GM23338 (cell line): Measurements from ENCODE around the gene PPM1E.

Experiments used
- EZH2phosphoT487 ChIP-seq: fragments of 200-600 bp; sonication (generic); IDR thresholded peaks from one replicate; pipeline ENCODE4 v1.8.1; 2018; ENCODE audit warnings: antibody characterized with exemption; ENCODE audit not compliant: unreplicated experiment
- POLR2AphosphoS5 ChIP-seq: IDR thresholded peaks from 2 replicates; pipeline ENCODE4 v1.6.1; 2016; ENCODE audit warnings: antibody characterized with exemption, low read depth
- TF ChIP-seq, protein P1 (sequence below), 2 experiments: fragments of 200-600 bp in 1 of 2; sonication (generic) in 1 of 2; conservative IDR thresholded peaks; 2 replicates each; pipeline versions ENCODE4 v1.5.1 to v1.6.1; 2016 to 2017; ENCODE audit warnings: antibody characterized with exemption in 2 of 2, low read depth in 2 of 2, mild to moderate bottlenecking in 2 of 2, moderate library complexity in 1 of 2
- TF ChIP-seq, protein P2 (sequence below): IDR thresholded peaks from one replicate; pipeline ENCODE4 v1.6.1; 2018; ENCODE audit warnings: antibody characterized with exemption; ENCODE audit not compliant: unreplicated experiment

DNA sequence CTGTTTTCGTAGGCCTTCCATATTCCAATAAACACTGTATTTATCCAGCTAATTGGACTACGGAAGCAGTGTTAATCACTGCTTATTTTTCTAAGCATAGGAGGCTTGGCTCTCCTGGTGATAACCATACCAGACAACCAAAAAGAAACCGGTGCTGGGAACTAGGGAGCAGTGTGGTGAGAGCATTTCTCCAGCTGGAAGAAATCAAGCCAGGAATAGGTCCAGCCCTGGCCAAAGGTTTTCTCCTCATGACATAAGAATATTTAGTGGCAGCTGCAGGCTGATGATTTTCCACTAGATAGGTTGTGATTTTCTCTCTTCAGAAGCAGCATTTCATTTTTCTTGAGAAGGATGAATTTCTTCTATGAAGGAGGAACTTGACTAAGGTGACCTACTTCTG is 209.6 kb downstream of the PPM1E start:
- TF ChIP-seq, protein P1, sequence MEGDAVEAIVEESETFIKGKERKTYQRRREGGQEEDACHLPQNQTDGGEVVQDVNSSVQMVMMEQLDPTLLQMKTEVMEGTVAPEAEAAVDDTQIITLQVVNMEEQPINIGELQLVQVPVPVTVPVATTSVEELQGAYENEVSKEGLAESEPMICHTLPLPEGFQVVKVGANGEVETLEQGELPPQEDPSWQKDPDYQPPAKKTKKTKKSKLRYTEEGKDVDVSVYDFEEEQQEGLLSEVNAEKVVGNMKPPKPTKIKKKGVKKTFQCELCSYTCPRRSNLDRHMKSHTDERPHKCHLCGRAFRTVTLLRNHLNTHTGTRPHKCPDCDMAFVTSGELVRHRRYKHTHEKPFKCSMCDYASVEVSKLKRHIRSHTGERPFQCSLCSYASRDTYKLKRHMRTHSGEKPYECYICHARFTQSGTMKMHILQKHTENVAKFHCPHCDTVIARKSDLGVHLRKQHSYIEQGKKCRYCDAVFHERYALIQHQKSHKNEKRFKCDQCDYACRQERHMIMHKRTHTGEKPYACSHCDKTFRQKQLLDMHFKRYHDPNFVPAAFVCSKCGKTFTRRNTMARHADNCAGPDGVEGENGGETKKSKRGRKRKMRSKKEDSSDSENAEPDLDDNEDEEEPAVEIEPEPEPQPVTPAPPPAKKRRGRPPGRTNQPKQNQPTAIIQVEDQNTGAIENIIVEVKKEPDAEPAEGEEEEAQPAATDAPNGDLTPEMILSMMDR (conservative IDR thresholded peaks at IDR 0.05; ENCODE audit: low read depth in 2 of 2): no peak
- TF ChIP-seq POLR2AphosphoS5 (no peak), EZH2phosphoT487 (no peak)
- TF ChIP-seq, protein P2, sequence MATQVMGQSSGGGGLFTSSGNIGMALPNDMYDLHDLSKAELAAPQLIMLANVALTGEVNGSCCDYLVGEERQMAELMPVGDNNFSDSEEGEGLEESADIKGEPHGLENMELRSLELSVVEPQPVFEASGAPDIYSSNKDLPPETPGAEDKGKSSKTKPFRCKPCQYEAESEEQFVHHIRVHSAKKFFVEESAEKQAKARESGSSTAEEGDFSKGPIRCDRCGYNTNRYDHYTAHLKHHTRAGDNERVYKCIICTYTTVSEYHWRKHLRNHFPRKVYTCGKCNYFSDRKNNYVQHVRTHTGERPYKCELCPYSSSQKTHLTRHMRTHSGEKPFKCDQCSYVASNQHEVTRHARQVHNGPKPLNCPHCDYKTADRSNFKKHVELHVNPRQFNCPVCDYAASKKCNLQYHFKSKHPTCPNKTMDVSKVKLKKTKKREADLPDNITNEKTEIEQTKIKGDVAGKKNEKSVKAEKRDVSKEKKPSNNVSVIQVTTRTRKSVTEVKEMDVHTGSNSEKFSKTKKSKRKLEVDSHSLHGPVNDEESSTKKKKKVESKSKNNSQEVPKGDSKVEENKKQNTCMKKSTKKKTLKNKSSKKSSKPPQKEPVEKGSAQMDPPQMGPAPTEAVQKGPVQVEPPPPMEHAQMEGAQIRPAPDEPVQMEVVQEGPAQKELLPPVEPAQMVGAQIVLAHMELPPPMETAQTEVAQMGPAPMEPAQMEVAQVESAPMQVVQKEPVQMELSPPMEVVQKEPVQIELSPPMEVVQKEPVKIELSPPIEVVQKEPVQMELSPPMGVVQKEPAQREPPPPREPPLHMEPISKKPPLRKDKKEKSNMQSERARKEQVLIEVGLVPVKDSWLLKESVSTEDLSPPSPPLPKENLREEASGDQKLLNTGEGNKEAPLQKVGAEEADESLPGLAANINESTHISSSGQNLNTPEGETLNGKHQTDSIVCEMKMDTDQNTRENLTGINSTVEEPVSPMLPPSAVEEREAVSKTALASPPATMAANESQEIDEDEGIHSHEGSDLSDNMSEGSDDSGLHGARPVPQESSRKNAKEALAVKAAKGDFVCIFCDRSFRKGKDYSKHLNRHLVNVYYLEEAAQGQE: no peak
